HCT116 (cell line): ENCODE data around the gene LSS. TPM values are rescaled to one million over a fixed set of nuclear protein-coding genes. Genes with fewer than 3 reads are reported as not detected.
"Not testable (repeated sequence)": the region's sequence is repeated elsewhere in the genome, so short reads cannot be mapped to it uniquely, and the experiment has no call there.

Experiments used
- ATAC-seq: fragments of 200-7000 bp; cut with Tn5 transposase; 2 replicates; pipeline ENCODE4 v1.9.1; 2020; ENCODE audit warnings: mild to moderate bottlenecking, moderate library complexity
- BruUV-seq: library from RNA; stranded (reverse); fragments of 400-500 nt; replicated peaks from 2 replicates; lab custom pipeline; 2021; lab: Mats Ljungman, UMichigan
- CTCF ChIA-PET: fragments of 300-600 bp; sonication (Branson Sonifier 250); formaldehyde crosslinking; loops from one replicate; lab custom pipeline; 2021; ENCODE audit warnings: antibody characterized with exemption; lab: Charles Lee
- POLR2A ChIA-PET: fragments of 300-600, 350-600 bp; sonication (Branson Sonifier 250); formaldehyde crosslinking; loops from one replicate; lab custom pipeline; 2021; ENCODE audit warnings: antibody characterized with exemption; lab: Charles Lee
- RAD21 ChIA-PET, 2 experiments: fragments of 300-600 bp; sonication (Branson Sonifier 250); formaldehyde crosslinking; loops; one replicate each; lab custom pipeline; 2023; ENCODE audit warnings: low total read pairs in 2 of 2; ENCODE audit not compliant: uncharacterized antibody in 2 of 2, unreplicated experiment in 2 of 2, low non-redundant PET in 1 of 2; lab: Charles Lee
- DNase-seq: peaks from one replicate; pipeline ENCODE4 v3.0.0-alpha.2; 2010; ENCODE audit warnings: low read depth, low spot score
- H2AFZ ChIP-seq: fragments of 200-600 bp; shearing (Covaris generic), sonication (generic); 2 replicates; pipeline ENCODE4 v1.6.1; 2017; ENCODE audit warnings: low read depth, mixed run types, mixed read lengths, antibody characterized with exemption, low read length; ENCODE audit not compliant: poor library complexity, severe bottlenecking
- H3K27ac ChIP-seq: 2 replicates; pipeline ENCODE4 v1.5.1; 2012; ENCODE audit warnings: low read depth, low read length
- H3K27me3 ChIP-seq: fragments of 200-600 bp; sonication (generic); 2 replicates; pipeline ENCODE4 v1.6.1; 2016; ENCODE audit warnings: mixed run types, low read length, mixed read lengths; ENCODE audit not compliant: insufficient read depth
- H3K36me3 ChIP-seq, 2 experiments: fragments of 200-500 bp in 1 of 2; fragments of 200-600 bp in 1 of 2; sonication (Bioruptor generic) in 1 of 2; sonication (generic) in 1 of 2; 2 replicates each; pipeline versions ENCODE4 v1.5.1 to v1.6.1; 2014 to 2016; ENCODE audit warnings: low read length in 2 of 2, inconsistent platforms in 1 of 2, mixed read lengths in 1 of 2, mixed run types in 1 of 2; ENCODE audit not compliant: insufficient read depth in 2 of 2, control insufficient read depth in 1 of 2
- H3K4me1 ChIP-seq, 2 experiments: fragments of 200-600 bp in 1 of 2; sonication (generic) in 1 of 2; 2 replicates each; pipeline versions ENCODE4 v1.5.1 to v1.6.1; 2012 to 2017; ENCODE audit warnings: low read length in 2 of 2, inconsistent platforms in 1 of 2, mild to moderate bottlenecking in 1 of 2, mixed read lengths in 1 of 2, mixed run types in 1 of 2, moderate library complexity in 1 of 2; ENCODE audit not compliant: insufficient read depth in 2 of 2, control insufficient read depth in 1 of 2
- H3K4me2 ChIP-seq: fragments of 200-600 bp; sonication (generic); 2 replicates; pipeline ENCODE4 v1.6.1; 2017; ENCODE audit warnings: mixed run types, low read length, mixed read lengths
- H3K4me3 ChIP-seq, 2 experiments: fragments of 200-600 bp in 1 of 2; sonication (generic) in 1 of 2; replicated peaks in 1 of 2; 2 replicates each; pipeline ENCODE4 v1.5.1; 2011 to 2016; ENCODE audit warnings: low read length in 2 of 2, control low read depth in 1 of 2, low read depth in 1 of 2, mild to moderate bottlenecking in 1 of 2, mixed read lengths in 1 of 2, mixed run types in 1 of 2
- H3K79me2 ChIP-seq: fragments of 200-600 bp; sonication (generic); 2 replicates; pipeline ENCODE4 v1.6.1; 2017; ENCODE audit warnings: mild to moderate bottlenecking, mixed run types, low read length, moderate library complexity, mixed read lengths; ENCODE audit not compliant: insufficient read depth
- H3K9ac ChIP-seq: fragments of 200-600 bp; sonication (generic); 2 replicates; pipeline ENCODE4 v1.6.1; 2016; ENCODE audit warnings: low read length, mixed read lengths
- H3K9me2 ChIP-seq: fragments of 200-600 bp; sonication (generic), shearing (Covaris generic); 2 replicates; pipeline ENCODE4 v1.6.1; 2017; ENCODE audit warnings: mixed run types, mild to moderate bottlenecking, moderate library complexity; ENCODE audit not compliant: insufficient read depth
- H3K9me3 ChIP-seq, 2 experiments: fragments of 200-500 bp in 1 of 2; fragments of 200-600 bp in 1 of 2; sonication (Bioruptor generic) in 1 of 2; sonication (generic) in 1 of 2; 2 replicates each; pipeline ENCODE4 v1.6.1; 2014 to 2017; ENCODE audit warnings: low read length in 2 of 2, mixed read lengths in 2 of 2, inconsistent platforms in 1 of 2, low read depth in 1 of 2, mild to moderate bottlenecking in 1 of 2, mixed run types in 1 of 2, moderate library complexity in 1 of 2; ENCODE audit not compliant: control insufficient read depth in 1 of 2, insufficient read depth in 1 of 2
- H4K20me1 ChIP-seq: fragments of 200-600 bp; sonication (generic), shearing (Covaris generic); 2 replicates; pipeline ENCODE4 v1.6.1; 2017; ENCODE audit warnings: mixed run types, mild to moderate bottlenecking, moderate library complexity; ENCODE audit not compliant: insufficient read depth
- CBX3 ChIP-seq: IDR thresholded peaks from 2 replicates; pipeline ENCODE4 v1.6.1; 2012; ENCODE audit warnings: low read depth
- CTCF ChIP-seq, 3 experiments: fragments of 200-600 bp in 1 of 3; sonication (generic) in 1 of 3; IDR thresholded peaks in 2 of 3; conservative IDR thresholded peaks in 1 of 3; 2 replicates each; pipeline ENCODE4 v1.5.1; 2012 to 2017; ENCODE audit warnings: low read depth in 2 of 3, low read length in 2 of 3, antibody characterized with exemption in 1 of 3, borderline replicate concordance in 1 of 3, control low read depth in 1 of 3, mild to moderate bottlenecking in 1 of 3, mixed read lengths in 1 of 3, mixed run types in 1 of 3, moderate library complexity in 1 of 3; ENCODE audit not compliant: insufficient read depth in 1 of 3
- EGR1 ChIP-seq: IDR thresholded peaks from 2 replicates; pipeline ENCODE4 v1.6.1; 2012; ENCODE audit warnings: low read depth
- EZH2phosphoT487 ChIP-seq: fragments of 200-600 bp; IDR thresholded peaks from 2 replicates; pipeline ENCODE4 v1.6.1; 2018; ENCODE audit warnings: antibody characterized with exemption, borderline replicate concordance
- JUND ChIP-seq: IDR thresholded peaks from 2 replicates; pipeline ENCODE4 v1.6.1; 2012
- POLR2A ChIP-seq: IDR thresholded peaks from 2 replicates; pipeline ENCODE4 v1.7.0; 2011; ENCODE audit warnings: borderline replicate concordance; ENCODE audit not compliant: insufficient read depth, insufficient read length; ENCODE audit errors: extremely low read depth
- REST ChIP-seq: IDR thresholded peaks from 2 replicates; pipeline ENCODE4 v1.6.1; 2012; ENCODE audit warnings: low read depth
- SIN3A ChIP-seq: IDR thresholded peaks from 2 replicates; pipeline ENCODE4 v1.6.1; 2012; ENCODE audit warnings: low read depth
- SP1 ChIP-seq: IDR thresholded peaks from 2 replicates; pipeline ENCODE4 v1.6.1; 2012; ENCODE audit warnings: low read depth
- SRF ChIP-seq: IDR thresholded peaks from 2 replicates; pipeline ENCODE4 v1.6.1; 2012; ENCODE audit warnings: low read depth
- ZFX ChIP-seq: fragments of 450-650 bp; IDR thresholded peaks from 2 replicates; pipeline ENCODE4 v1.6.1; 2017
- intact Hi-C: fragments of 100-400 bp; cut with micrococcal nuclease; formaldehyde crosslinking; loops from 2 replicates; pipeline ENCODE4 v1.10.0; 2022
- total RNA-seq: library from RNA; stranded (reverse); gene quantifications from one replicate; pipeline ENCODE4 v1.2.1, GENCODE V29; 2021; ENCODE audit not compliant: unreplicated experiment

Gene LSS
- total RNA-seq, 1 experiment from 2014 or later, result 44.7 TPM

GRCh38 chr21:46170436-46171193 lies 58.0 kb downstream of the LSS start:
- H3K27ac ChIP-seq, H3K4me3 ChIP-seq, H3K4me2 ChIP-seq, H3K9ac ChIP-seq, RAD21 ChIA-PET, ATAC-seq, H2AFZ ChIP-seq, H3K9me3 ChIP-seq, H3K9me2 ChIP-seq, intact Hi-C loops, BruUV-seq, H3K36me3 ChIP-seq, DNase-seq, H3K4me1 ChIP-seq, POLR2A ChIA-PET, H3K79me2 ChIP-seq, H4K20me1 ChIP-seq, CTCF ChIA-PET: not testable (repeated sequence)
- H3K27me3 ChIP-seq, result peaks cover 35% of the 10 kb centered on the region

DNA sequence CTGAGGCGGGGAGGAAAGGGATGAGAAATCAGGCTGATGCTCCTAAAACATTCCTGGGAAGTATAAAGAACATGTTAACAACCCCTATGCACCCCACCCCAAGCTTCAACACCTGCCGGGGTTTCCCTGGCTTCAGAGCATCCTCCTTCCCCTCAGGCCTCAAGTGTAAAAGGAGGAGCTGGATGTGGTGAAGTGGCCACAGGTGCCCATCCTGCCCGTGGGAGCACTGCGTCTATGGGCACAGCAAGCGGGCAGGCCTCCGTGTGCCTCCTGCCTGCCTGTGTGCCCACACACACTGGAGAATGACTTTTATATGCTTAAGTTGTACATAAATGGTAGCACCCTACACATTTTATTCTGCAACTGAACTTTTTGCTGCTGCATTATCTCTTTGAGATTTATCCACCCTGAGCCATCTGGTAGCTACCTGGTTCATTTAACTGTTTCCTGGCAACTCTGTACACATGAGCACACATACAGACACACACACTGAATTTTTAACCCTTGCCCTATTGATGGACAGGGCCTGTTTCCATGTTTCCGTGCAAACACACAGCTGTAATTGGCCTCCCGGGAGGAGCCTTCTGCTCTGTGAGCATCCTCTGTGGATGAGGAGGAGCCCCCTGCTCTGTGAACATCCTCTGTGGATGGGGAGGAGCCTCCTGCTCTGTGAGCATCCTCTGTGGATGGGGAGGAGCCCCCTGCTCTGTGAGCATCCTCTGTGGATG lies 59.8 kb downstream of the LSS start:
- RAD21 ChIA-PET, result no interaction called here
- DNase-seq (no peak), ATAC-seq (no peak)
- TF ChIP-seq SIN3A (no peak), SRF (no peak), POLR2A (no peak), EZH2phosphoT487 (no peak), JUND (no peak), CTCF (IDR thresholded peaks at IDR 0.05 in 2 of 3, conservative IDR thresholded peaks at IDR 0.05 in 1 of 3; ENCODE audit: borderline replicate concordance in 1 of 3, insufficient read depth in 1 of 3, low read depth in 2 of 3, low read length in 2 of 3) (no peak), REST (no peak), EGR1 (no peak), SP1 (no peak), CBX3 (no peak), ZFX (no peak)
- POLR2A ChIA-PET, result no interaction called here
- Histone ChIP-seq H3K4me1 (no peaks in the 10 kb centered on the region), H3K9ac (no peak overlapping the region), H3K4me2 (no peak overlapping the region), H3K79me2 (no peaks in the 10 kb centered on the region), H3K36me3 (no peaks in the 10 kb centered on the region), H3K4me3 (no peak overlapping the region), H3K27ac (no peak overlapping the region), H3K9me3 (no peaks in the 10 kb centered on the region), H3K9me2 (no peaks in the 10 kb centered on the region), H4K20me1 (no peaks in the 10 kb centered on the region), H2AFZ (no peak overlapping the region), H3K27me3 (peaks cover 23% of the 10 kb centered on the region; the same call in 1 of the 2 replicates)
- BruUV-seq, result no TSS peak
- CTCF ChIA-PET, result no interaction called here
- intact Hi-C loops, result no loop called here
